WERI-Rb-1 (cell line): ENCODE results near the gene DGKZ.

Experiments used
- DNase-seq: peaks from one replicate; pipeline ENCODE4 v3.0.0-alpha.2; 2020
- H3K27ac ChIP-seq: fragments of 250-450 bp; sonication (Bioruptor Pico); 2 replicates; pipeline ENCODE4 v1.5.1; 2020; ENCODE audit warnings: mild to moderate bottlenecking, moderate library complexity
- H3K27me3 ChIP-seq: fragments of 250-450 bp; sonication (Bioruptor Pico); 2 replicates; pipeline ENCODE4 v1.5.1; 2021; ENCODE audit warnings: mild to moderate bottlenecking, low read depth, moderate library complexity; ENCODE audit not compliant: insufficient read depth, severe bottlenecking
- H3K36me3 ChIP-seq: fragments of 250-450 bp; sonication (Bioruptor Pico); 2 replicates; pipeline ENCODE4 v1.5.1; 2020; ENCODE audit warnings: mild to moderate bottlenecking, moderate library complexity
- H3K4me3 ChIP-seq: 2 replicates; pipeline ENCODE4 v1.5.1; 2011; ENCODE audit warnings: low read depth, mild to moderate bottlenecking, control low read depth, low read length
- H3K9me3 ChIP-seq: fragments of 250-450 bp; sonication (Bioruptor Pico); 2 replicates; pipeline ENCODE4 v1.5.1; 2021; ENCODE audit warnings: mild to moderate bottlenecking, moderate library complexity; ENCODE audit not compliant: severe bottlenecking
- TF ChIP-seq, protein P1 (sequence below): IDR thresholded peaks from 2 replicates; pipeline ENCODE4 v1.5.1; 2011; ENCODE audit warnings: low read depth, mild to moderate bottlenecking, control low read depth, inconsistent platforms, low read length

Gene DGKZ

DNA sequence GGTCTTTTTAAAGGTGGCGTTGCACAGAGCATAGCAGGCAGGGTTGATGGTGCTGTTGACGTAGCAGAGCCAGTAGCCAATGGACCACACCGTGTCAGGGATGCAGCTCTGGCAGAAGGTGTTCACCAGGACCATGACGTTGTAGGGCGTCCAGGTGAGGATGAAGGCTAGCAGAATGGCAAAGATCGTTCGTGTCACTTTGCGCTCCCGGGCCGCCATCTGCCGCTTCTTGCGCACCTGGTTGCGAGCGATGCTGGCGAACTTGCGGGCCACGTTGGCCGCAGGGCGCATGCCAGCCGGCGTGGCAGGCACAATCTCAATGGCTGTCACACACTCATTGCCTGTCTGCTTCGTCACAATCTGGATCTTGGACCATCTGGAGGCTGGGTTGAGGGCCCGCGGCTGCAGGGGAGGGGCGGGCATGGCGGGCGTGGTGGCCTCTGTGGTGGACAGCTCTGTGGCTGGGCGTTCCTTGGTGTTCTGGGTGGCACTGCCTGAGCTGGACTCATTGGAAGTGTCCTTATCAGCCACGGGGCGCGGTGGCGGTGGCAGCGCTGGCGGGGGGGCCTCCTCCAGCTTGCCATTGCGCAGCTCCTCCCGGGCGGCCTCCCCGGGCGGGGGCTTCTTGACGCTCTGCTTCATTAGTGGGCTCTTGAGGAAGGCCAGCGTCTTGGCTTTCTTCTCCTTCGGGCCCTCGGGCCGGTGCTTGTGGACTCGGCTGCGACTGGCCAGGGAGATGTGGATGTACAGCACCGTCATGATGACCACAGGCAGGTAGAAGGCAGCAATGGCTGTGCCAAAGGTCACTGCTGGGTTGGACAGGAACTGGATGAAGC, 38.1 kb downstream of the DGKZ start:
- peaks cover 2% of the 10 kb centered on the region for H3K27me3 ChIP-seq
- H3K27ac ChIP-seq, result no peak overlapping the region
- H3K36me3 ChIP-seq, result peaks cover 21% of the 10 kb centered on the region
- DNase-seq, result no peak
- H3K4me3 ChIP-seq, result no peak overlapping the region
- no peaks in the 10 kb centered on the region for H3K9me3 ChIP-seq
- TF ChIP-seq, protein P1, sequence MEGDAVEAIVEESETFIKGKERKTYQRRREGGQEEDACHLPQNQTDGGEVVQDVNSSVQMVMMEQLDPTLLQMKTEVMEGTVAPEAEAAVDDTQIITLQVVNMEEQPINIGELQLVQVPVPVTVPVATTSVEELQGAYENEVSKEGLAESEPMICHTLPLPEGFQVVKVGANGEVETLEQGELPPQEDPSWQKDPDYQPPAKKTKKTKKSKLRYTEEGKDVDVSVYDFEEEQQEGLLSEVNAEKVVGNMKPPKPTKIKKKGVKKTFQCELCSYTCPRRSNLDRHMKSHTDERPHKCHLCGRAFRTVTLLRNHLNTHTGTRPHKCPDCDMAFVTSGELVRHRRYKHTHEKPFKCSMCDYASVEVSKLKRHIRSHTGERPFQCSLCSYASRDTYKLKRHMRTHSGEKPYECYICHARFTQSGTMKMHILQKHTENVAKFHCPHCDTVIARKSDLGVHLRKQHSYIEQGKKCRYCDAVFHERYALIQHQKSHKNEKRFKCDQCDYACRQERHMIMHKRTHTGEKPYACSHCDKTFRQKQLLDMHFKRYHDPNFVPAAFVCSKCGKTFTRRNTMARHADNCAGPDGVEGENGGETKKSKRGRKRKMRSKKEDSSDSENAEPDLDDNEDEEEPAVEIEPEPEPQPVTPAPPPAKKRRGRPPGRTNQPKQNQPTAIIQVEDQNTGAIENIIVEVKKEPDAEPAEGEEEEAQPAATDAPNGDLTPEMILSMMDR, result no peak

DNA sequence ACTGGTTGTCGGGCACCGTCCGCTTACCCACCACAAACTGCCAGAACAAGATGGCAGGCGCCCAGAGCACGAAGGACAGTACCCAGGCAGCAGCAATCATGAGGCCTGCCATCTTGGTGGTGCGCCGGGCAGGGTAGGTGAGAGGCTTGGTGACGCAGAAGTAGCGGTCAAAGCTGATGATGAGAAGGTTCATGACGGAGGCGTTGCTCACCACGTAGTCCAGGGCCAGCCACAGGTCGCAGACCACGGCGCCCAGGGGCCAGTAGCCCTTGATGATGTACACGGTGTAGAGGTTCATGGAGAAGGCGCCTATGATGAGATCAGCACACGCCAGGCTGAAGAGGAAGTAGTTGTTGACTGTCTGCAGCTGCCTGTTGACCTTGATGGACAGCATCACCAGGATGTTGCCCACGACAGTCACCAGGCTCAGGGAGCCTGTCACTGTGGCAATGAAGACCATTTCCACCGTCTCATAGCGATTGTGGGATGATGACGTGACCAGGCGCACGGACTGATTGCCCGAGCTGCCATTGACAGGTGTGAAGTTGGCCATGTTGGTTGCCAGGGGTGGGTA, 38.8 kb downstream of the DGKZ start:
- peaks cover 6% of the 10 kb centered on the region for H3K27me3 ChIP-seq
- no peak for DNase-seq

DNA sequence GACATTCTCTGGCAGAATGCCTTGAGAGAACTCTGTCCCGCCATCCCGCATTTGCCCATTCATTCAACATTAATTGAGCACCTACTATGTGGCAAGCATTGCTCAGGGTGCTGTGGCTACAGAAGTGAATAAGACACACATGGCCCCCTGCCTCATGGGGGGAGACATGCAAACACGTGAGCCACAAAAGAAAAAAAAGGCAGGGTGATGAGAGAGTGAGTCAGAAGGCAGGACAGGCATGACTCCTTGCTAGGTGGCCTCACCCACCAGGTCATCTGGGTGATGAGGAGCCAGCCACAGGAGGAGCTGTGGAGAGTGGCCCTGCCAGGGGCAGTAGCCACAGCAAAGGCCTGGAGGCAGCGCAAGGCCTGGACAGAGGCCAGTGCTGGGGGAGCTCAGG, 39.4 kb downstream of the DGKZ start:
- no peaks in the 10 kb centered on the region for H3K9me3 ChIP-seq
- TF ChIP-seq, protein P1, result no peak
- peak; percentile 8 for DNase-seq
- H3K27ac ChIP-seq, result no peak overlapping the region
- peaks cover 8% of the 10 kb centered on the region for H3K27me3 ChIP-seq
- H3K4me3 ChIP-seq, result no peak overlapping the region
- H3K36me3 ChIP-seq, result peaks cover 21% of the 10 kb centered on the region

More for the DNA sequence above, 38.8 kb downstream of the DGKZ start:
- H3K9me3 ChIP-seq, result no peaks in the 10 kb centered on the region
- H3K36me3 ChIP-seq, result peaks cover 21% of the 10 kb centered on the region
- no peak overlapping the region for H3K27ac ChIP-seq
- TF ChIP-seq, protein P1, result no peak
- no peak overlapping the region for H3K4me3 ChIP-seq

DNA sequence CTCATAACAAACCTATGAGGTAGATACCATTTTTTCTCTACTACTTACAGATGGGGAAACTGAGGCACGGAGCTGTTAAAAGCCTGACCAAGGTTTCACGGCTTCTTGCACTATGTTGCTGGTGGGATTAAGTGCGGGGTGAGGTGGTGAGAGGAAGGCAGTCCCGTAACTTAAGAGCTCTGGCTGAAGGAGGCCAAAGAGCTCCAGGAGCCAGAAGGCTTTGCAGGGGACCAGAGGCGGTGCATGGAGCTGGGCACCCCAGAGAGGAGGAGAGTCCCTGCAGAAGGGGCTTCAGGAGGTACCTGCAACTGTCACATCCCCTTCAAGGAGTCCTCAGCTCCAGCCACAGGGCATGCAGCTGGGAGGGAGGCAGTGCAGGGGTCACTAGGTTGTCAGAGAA, 40.2 kb downstream of the DGKZ start:
- peak; percentile 6 for DNase-seq
- Histone ChIP-seq H3K27ac (no peak overlapping the region), H3K36me3 (peaks cover 14% of the 10 kb centered on the region), H3K9me3 (no peaks in the 10 kb centered on the region), H3K27me3 (peaks cover 8% of the 10 kb centered on the region), H3K4me3 (no peak overlapping the region)
- TF ChIP-seq, protein P1, result no peak

DNA sequence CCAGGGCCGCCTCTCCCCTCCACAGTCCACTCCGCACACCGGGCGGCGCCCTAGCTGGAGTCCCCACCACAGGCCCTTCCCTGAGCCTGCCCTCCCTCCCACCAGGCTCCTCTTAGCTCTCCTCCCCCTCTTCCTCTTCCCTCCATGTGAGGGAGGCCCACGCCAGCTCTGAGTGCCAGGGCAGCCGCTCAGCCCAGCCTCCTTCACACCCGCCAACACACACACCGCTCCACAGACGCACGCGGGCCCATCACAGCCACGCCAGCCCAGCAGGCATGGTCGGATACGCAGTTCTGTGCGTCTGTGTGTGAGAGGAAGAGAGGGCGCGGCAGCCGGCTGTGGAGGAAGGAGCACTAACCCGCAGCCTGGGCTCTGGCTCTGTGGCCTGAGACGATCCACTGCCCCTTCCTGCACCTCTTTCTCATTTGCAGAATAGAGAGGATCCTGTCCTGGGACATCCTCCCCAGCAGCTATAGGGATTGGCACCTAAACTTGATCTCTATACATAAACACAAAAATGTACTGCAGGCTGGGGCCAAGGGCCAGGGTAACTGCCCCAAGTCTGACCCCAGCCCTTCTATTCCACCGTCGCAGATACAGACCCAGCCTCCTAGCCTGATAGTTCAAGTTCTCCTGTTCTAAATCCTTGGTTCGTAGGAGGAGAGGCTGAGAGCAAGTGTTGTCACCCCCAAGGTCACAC, 40.8 kb downstream of the DGKZ start:
- peak; percentile 42 for DNase-seq
- H3K4me3 ChIP-seq, result no peak overlapping the region; the same call in 1 of the 2 replicates
- peaks cover 9% of the 10 kb centered on the region for H3K36me3 ChIP-seq
- H3K27me3 ChIP-seq, result peaks cover 8% of the 10 kb centered on the region
- TF ChIP-seq, protein P1, result no peak
- H3K9me3 ChIP-seq, result no peaks in the 10 kb centered on the region
- no peak overlapping the region for H3K27ac ChIP-seq
